Glutamatergic neuron (in vitro differentiated cells): Measurements from ENCODE around the gene PANK4. TPM values are rescaled to one million over a fixed set of nuclear protein-coding genes. Genes with fewer than 3 reads are reported as not detected.
"Not testable (repeated sequence)": the region's sequence is repeated elsewhere in the genome, so short reads cannot be mapped to it uniquely, and the experiment has no call there.

Source experiments
- DNase-seq: peaks from one replicate; pipeline ENCODE4 v3.0.0; 2022
- H3K27ac Mint-ChIP-seq: one replicate; pipeline ENCODE4 v1.8.0; 2020; ENCODE audit warnings: mild to moderate bottlenecking, mixed read lengths, inconsistent platforms; ENCODE audit not compliant: unreplicated experiment
- H3K27me3 Mint-ChIP-seq: one replicate; pipeline ENCODE4 v1.8.0; 2020; ENCODE audit warnings: mild to moderate bottlenecking, moderate library complexity, mixed read lengths, inconsistent platforms; ENCODE audit not compliant: unreplicated experiment
- H3K36me3 Mint-ChIP-seq: one replicate; pipeline ENCODE4 v1.8.0; 2020; ENCODE audit warnings: mild to moderate bottlenecking, mixed read lengths, inconsistent platforms; ENCODE audit not compliant: unreplicated experiment
- H3K4me1 Mint-ChIP-seq: one replicate; pipeline ENCODE4 v1.8.0; 2020; ENCODE audit warnings: mild to moderate bottlenecking, low read depth, mixed read lengths, inconsistent platforms; ENCODE audit not compliant: unreplicated experiment
- H3K4me3 Mint-ChIP-seq: one replicate; pipeline ENCODE4 v1.8.0; 2020; ENCODE audit warnings: mild to moderate bottlenecking, mixed read lengths, inconsistent platforms; ENCODE audit not compliant: unreplicated experiment
- H3K9me3 Mint-ChIP-seq: one replicate; pipeline ENCODE4 v1.8.0; 2020; ENCODE audit warnings: mild to moderate bottlenecking, moderate library complexity, mixed read lengths, inconsistent platforms; ENCODE audit not compliant: unreplicated experiment
- total RNA-seq: library from RNA; stranded (reverse); fragmentation: NEBNext Ultra II Directional; extraction: Animal tissue kit (Norgen Biotek cat#: 25700); gene quantifications from one replicate; pipeline ENCODE4 v1.2.1, GENCODE V29; 2021; ENCODE audit not compliant: unreplicated experiment
- TF ChIP-seq, protein P1 (sequence below): fragments of 200-600 bp; sonication (generic); IDR thresholded peaks from one replicate; pipeline ENCODE4 v1.5.0; 2021; ENCODE audit not compliant: partially characterized antibody, unreplicated experiment

The PANK4 gene
- total RNA-seq, 1 donor from 2014 or later = 58.5 TPM

DNA sequence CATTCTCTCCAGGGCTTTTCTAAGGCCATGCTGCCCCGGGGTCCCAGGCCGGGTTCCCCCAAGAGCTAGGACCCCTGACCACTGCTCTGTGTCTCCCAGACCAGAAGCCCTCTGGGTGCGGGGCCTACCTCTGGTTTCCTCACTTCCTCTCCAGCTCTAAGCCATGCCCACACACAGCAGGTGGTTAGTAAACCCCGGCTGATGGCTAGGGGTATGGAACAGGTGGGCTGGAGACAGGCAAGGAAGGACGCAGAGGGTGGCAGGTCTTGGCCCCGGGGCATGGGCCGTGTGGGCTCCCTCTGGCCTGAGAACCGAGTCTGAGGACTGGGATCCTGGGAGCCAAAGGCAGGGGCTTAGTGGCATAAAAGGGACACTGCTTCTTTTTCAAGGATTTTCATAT lies 66.2 kb downstream of the PANK4 start:
- H3K9me3 Mint-ChIP-seq = peaks cover 2% of the 10 kb centered on the region
- H3K27me3 Mint-ChIP-seq = peaks cover 8% of the 10 kb centered on the region
- TF ChIP-seq, protein P1, sequence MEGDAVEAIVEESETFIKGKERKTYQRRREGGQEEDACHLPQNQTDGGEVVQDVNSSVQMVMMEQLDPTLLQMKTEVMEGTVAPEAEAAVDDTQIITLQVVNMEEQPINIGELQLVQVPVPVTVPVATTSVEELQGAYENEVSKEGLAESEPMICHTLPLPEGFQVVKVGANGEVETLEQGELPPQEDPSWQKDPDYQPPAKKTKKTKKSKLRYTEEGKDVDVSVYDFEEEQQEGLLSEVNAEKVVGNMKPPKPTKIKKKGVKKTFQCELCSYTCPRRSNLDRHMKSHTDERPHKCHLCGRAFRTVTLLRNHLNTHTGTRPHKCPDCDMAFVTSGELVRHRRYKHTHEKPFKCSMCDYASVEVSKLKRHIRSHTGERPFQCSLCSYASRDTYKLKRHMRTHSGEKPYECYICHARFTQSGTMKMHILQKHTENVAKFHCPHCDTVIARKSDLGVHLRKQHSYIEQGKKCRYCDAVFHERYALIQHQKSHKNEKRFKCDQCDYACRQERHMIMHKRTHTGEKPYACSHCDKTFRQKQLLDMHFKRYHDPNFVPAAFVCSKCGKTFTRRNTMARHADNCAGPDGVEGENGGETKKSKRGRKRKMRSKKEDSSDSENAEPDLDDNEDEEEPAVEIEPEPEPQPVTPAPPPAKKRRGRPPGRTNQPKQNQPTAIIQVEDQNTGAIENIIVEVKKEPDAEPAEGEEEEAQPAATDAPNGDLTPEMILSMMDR = no peak
- H3K4me3 Mint-ChIP-seq = no peak overlapping the region
- H3K27ac Mint-ChIP-seq = no peak overlapping the region
- no peaks in the 10 kb centered on the region for H3K36me3 Mint-ChIP-seq
- peaks cover 11% of the 10 kb centered on the region for H3K4me1 Mint-ChIP-seq
- no peak for DNase-seq

DNA sequence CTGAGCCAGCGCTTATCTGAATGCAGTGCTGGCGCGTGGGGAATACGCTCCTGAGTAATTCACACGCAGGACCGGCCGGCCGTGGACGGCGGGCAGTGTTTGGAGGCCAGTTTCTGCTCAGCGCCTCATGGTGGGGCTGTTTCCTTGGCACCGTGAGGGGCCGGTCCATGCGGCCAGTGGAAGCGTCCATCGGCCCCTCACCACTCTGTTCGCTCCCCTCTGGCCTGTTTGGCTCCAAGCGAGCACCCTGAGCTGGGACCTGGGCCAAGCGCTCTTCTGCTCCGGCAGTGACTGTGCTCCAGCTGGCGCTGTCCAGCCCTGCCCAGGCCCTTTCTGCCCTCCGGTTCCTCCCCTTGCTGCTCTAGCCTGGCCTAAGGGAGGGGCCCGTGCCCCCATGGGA lies 66.6 kb downstream of the PANK4 start:
- Mint-ChIP-seq H3K27ac (no peak overlapping the region), H3K4me3 (no peak overlapping the region), H3K4me1 (peaks cover 11% of the 10 kb centered on the region), H3K9me3 (peaks cover 2% of the 10 kb centered on the region), H3K27me3 (peaks cover 8% of the 10 kb centered on the region), H3K36me3 (no peaks in the 10 kb centered on the region)
- DNase-seq = no peak
- TF ChIP-seq, protein P1 = no peak

DNA sequence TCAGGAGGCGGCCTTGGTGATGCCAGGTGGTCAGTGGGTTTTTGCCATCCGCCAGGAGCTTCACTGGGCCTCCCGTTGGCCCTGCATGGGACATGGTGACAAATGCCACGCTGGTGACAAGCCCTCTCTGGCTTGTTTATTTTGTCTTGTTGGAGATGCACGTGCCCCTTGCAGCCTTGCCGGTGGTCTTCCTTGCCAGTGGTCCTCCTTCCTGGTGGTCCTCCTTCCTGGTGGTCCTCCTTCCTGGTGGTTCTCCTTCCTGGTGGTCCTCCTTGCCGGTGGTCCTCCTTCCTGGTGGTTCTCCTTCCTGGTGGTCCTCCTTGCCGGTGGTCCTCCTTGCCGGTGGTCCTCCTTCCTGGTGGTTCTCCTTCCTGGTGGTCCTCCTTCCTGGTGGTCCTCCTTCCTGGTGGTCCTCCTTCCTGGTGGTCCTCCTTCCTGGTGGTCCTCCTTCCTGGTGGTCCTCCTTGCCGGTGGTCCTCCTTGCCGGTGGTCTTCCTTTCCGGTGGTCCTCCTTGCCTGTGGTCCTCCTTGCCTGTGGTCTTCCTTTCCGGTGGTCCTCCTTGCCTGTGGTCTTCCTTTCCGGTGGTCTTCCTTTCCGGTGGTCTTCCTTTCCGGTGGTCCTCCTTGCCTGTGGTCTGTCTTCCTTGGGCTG lies 67.2 kb downstream of the PANK4 start:
- not testable (repeated sequence) for H3K27me3 Mint-ChIP-seq, H3K27ac Mint-ChIP-seq, H3K4me1 Mint-ChIP-seq, H3K36me3 Mint-ChIP-seq, H3K9me3 Mint-ChIP-seq, H3K4me3 Mint-ChIP-seq, DNase-seq

DNA sequence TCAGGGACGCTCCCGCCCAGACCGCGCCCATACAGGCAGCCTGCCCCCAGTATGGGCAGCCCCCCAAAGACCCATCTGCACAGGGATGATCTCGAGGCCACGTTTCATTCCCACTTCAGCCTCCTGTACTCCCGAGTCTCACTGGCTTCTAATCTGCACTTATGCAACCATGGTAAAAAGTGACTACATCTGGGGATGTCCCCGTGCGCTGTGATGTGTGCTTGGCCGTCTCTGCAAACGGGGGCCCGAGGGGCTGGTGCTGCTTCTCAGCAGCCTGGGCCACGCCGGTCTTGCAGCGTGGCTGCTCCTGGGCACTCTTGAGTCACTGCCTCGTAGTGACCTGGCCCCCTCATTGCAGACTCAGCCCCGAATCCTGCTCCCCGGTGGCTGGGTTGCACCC lies 67.7 kb downstream of the PANK4 start:
- Mint-ChIP-seq H3K4me3 (no peak overlapping the region), H3K27me3 (peaks cover 3% of the 10 kb centered on the region), H3K27ac (no peak overlapping the region), H3K4me1 (peaks cover 6% of the 10 kb centered on the region), H3K36me3 (no peaks in the 10 kb centered on the region), H3K9me3 (peaks cover 2% of the 10 kb centered on the region)
- no peak for DNase-seq
- TF ChIP-seq, protein P1 = no peak

Other genes with a start within 250 kb of the PANK4 start
- gene MORN1, start 135.0 kb downstream of the PANK4 start, total RNA-seq = 10.8 TPM
- gene RER1, start 134.8 kb downstream of the PANK4 start, total RNA-seq = 93.0 TPM
- gene PEX10, start 114.0 kb downstream of the PANK4 start, total RNA-seq = 14.0 TPM
- 61.4 TPM for gene PLCH2, start 50.3 kb downstream of the PANK4 start, total RNA-seq
- gene HES5, start 3.7 kb upstream of the PANK4 start, total RNA-seq = 21.2 TPM
- 1.2 TPM for gene TNFRSF14, start 29.8 kb upstream of the PANK4 start, total RNA-seq
- gene PRXL2B, start 60.2 kb upstream of the PANK4 start, total RNA-seq = 46.1 TPM
- 4.0 TPM for gene MMEL1, start 106.4 kb upstream of the PANK4 start, total RNA-seq